Urinary bladder (tissue), 4 donors: ENCODE measurements around the gene PCBD2. TPM values are rescaled to one million over a fixed set of nuclear protein-coding genes. Genes with fewer than 3 reads are reported as not detected.
"Not testable (repeated sequence)": the region's sequence is repeated elsewhere in the genome, so short reads cannot be mapped to it uniquely, and the experiment has no call there.

Experiments used
- DNase-seq: peaks from one replicate; pipeline ENCODE4 v3.0.0-alpha.2; 2015; ENCODE audit errors: extremely low spot score
- H3K27ac ChIP-seq: one replicate; pipeline ENCODE4 v1.5.1; 2013; ENCODE audit warnings: low read depth, mild to moderate bottlenecking, moderate library complexity
- H3K36me3 ChIP-seq: one replicate; pipeline ENCODE4 v1.6.1; 2013; ENCODE audit warnings: mild to moderate bottlenecking, moderate library complexity; ENCODE audit not compliant: insufficient read depth
- H3K4me1 ChIP-seq: one replicate; pipeline ENCODE4 v1.6.1; 2013; ENCODE audit warnings: mild to moderate bottlenecking, moderate library complexity; ENCODE audit not compliant: insufficient read depth
- H3K4me3 ChIP-seq: one replicate; pipeline ENCODE4 v1.5.1; 2013; ENCODE audit warnings: low read depth, low read length
- WGBS: extraction: QIAGEN DNeasy Blood & Tissue Kit; methylation state at CpG from one replicate; pipeline ENCODE4 v1.1.7; 2013; 5-methylcytosine and 5-hydroxymethylcytosine counted together
- polyA plus RNA-seq: library from polyadenylated mRNA; stranded (reverse); fragments of 200-250 nt; gene quantifications from one replicate; pipeline ENCODE4 v1.2.3, GENCODE V29; 2013
- total RNA-seq: library from RNA; depleted of rRNA; stranded (reverse); fragments of >200 nt; gene quantifications from one replicate; pipeline ENCODE4 v1.2.3, GENCODE V29; 2014
- donor health status: healthy with polysubstance abuse.
- donor health status: healthy.

Gene PCBD2
- total and polyA plus RNA-seq, 2 donors: 5.4 to 11.9 TPM

- H3K36me3 ChIP-seq: no peaks in the 10 kb centered on the region
- no peak for DNase-seq
- no peaks in the 10 kb centered on the region for H3K4me1 ChIP-seq
- 96% methylated on average over 8 of the region's 8 CpGs for WGBS
- no peak overlapping the region for H3K27ac ChIP-seq
- no peak overlapping the region for H3K4me3 ChIP-seq
These were observed 15.6 kb upstream of the PCBD2 start for GRCh38 chr5:134889335-134889734.

GRCh38 chr5:134891473-134891872 is 13.5 kb upstream of the PCBD2 start:
- 100% methylated on average over 1 of the region's 1 CpG for WGBS

GRCh38 chr5:134892282-134892681 is 12.6 kb upstream of the PCBD2 start:
- Histone ChIP-seq H3K36me3 (no peaks in the 10 kb centered on the region), H3K4me1 (no peaks in the 10 kb centered on the region)

More at GRCh38 chr5:134891473-134891872, 13.5 kb upstream of the PCBD2 start:
- no peak for DNase-seq
- no peaks in the 10 kb centered on the region for H3K4me1 ChIP-seq
- H3K27ac ChIP-seq: no peak overlapping the region
- no peaks in the 10 kb centered on the region for H3K36me3 ChIP-seq
- H3K4me3 ChIP-seq: no peak overlapping the region

GRCh38 chr5:134892926-134893325 is 12.0 kb upstream of the PCBD2 start:
- Histone ChIP-seq H3K27ac (no peak overlapping the region), H3K4me1 (no peaks in the 10 kb centered on the region), H3K4me3 (no peak overlapping the region), H3K36me3 (no peaks in the 10 kb centered on the region)
- no peak for DNase-seq
- 92% methylated on average over 2 of the region's 2 CpGs for WGBS

More at GRCh38 chr5:134892282-134892681, 12.6 kb upstream of the PCBD2 start:
- Histone ChIP-seq H3K4me3 (no peak overlapping the region), H3K27ac (no peak overlapping the region)
- WGBS: 96% methylated on average over 3 of the region's 3 CpGs
- no peak for DNase-seq

GRCh38 chr5:134893748-134894505 is 11.0 kb upstream of the PCBD2 start:
- Histone ChIP-seq H3K36me3 (no peaks in the 10 kb centered on the region), H3K4me1 (no peaks in the 10 kb centered on the region), H3K4me3 (no peak overlapping the region), H3K27ac (no peak overlapping the region)
- no peak for DNase-seq
- WGBS: 92% methylated on average over 7 of the region's 7 CpGs

GRCh38 chr5:134902071-134902801 is 2.7 kb upstream of the PCBD2 start:
- DNase-seq: no peak
- WGBS: 83% methylated on average over 10 of the region's 10 CpGs
- H3K27ac ChIP-seq: no peak overlapping the region
- H3K4me1 ChIP-seq: no peaks in the 10 kb centered on the region
- no peak overlapping the region for H3K4me3 ChIP-seq
- no peaks in the 10 kb centered on the region for H3K36me3 ChIP-seq

GRCh38 chr5:134905246-134905996 is 490 bp downstream of the PCBD2 start:
- H3K4me1 ChIP-seq: no peaks in the 10 kb centered on the region
- no peaks in the 10 kb centered on the region for H3K36me3 ChIP-seq
- peak; percentile 59 for DNase-seq
- peak overlapping the region; percentile 92 for H3K4me3 ChIP-seq
- under 1% methylated on average over 54 of the region's 54 CpGs for WGBS
- H3K27ac ChIP-seq: peak overlapping the region; percentile 99

- no peak overlapping the region for H3K27ac ChIP-seq
- H3K4me1 ChIP-seq: no peaks in the 10 kb centered on the region
- 97% methylated on average over 1 of the region's 1 CpG for WGBS
- no peak overlapping the region for H3K4me3 ChIP-seq
- no peak for DNase-seq
- H3K36me3 ChIP-seq: no peaks in the 10 kb centered on the region
These were observed 1.9 kb downstream of the PCBD2 start for GRCh38 chr5:134906811-134907210.

GRCh38 chr5:134910752-134911151 is 5.8 kb downstream of the PCBD2 start:
- H3K27ac ChIP-seq, H3K4me3 ChIP-seq, DNase-seq, H3K4me1 ChIP-seq, H3K36me3 ChIP-seq: not testable (repeated sequence)
- 97% methylated on average over 2 of the region's 2 CpGs for WGBS

GRCh38 chr5:134911285-134912206 is 6.6 kb downstream of the PCBD2 start:
- no peak for DNase-seq
- H3K27ac ChIP-seq: no peak overlapping the region
- WGBS: 80% methylated on average over 8 of the region's 8 CpGs
- no peaks in the 10 kb centered on the region for H3K36me3 ChIP-seq
- no peaks in the 10 kb centered on the region for H3K4me1 ChIP-seq
- H3K4me3 ChIP-seq: no peak overlapping the region

- Histone ChIP-seq H3K4me1 (no peaks in the 10 kb centered on the region), H3K27ac (no peak overlapping the region), H3K4me3 (no peak overlapping the region), H3K36me3 (no peaks in the 10 kb centered on the region)
- DNase-seq: no peak
- WGBS: 89% methylated on average over 3 of the region's 3 CpGs
These were observed 8.3 kb downstream of the PCBD2 start for GRCh38 chr5:134913254-134913653.

GRCh38 chr5:134913795-134914194 is 8.9 kb downstream of the PCBD2 start:
- Histone ChIP-seq H3K4me1 (no peaks in the 10 kb centered on the region), H3K36me3 (no peaks in the 10 kb centered on the region), H3K4me3 (no peak overlapping the region), H3K27ac (no peak overlapping the region)
- DNase-seq: no peak
- WGBS: 97% methylated on average over 1 of the region's 1 CpG
